Fibroblast of pulmonary artery (primary cell): ENCODE measurements around the gene HTR1E.

Source experiments
- DNase-seq: peaks from one replicate; pipeline ENCODE4 v3.0.0-alpha.2; 2010; ENCODE audit warnings: low read depth
- H3K4me3 ChIP-seq: replicated peaks from 2 replicates; pipeline ENCODE4 v1.5.1; 2011; ENCODE audit warnings: low read depth, mild to moderate bottlenecking, control low read depth, low read length, moderate library complexity
- CTCF ChIP-seq: IDR thresholded peaks from 2 replicates; pipeline ENCODE4 v1.5.1; 2011; ENCODE audit warnings: mild to moderate bottlenecking, control low read depth, low read length, inconsistent platforms; ENCODE audit errors: missing control alignments

HTR1E gene

GRCh38 chr6:87029711-87030314 is 92.5 kb downstream of the HTR1E start:
- no peak overlapping the region for H3K4me3 ChIP-seq
- DNase-seq: peak; percentile 75
- peak; percentile 66 for TF ChIP-seq CTCF

- TF ChIP-seq CTCF: no peak
- no peak overlapping the region for H3K4me3 ChIP-seq
These were observed 103.4 kb downstream of the HTR1E start for GRCh38 chr6:87040729-87041128.

GRCh38 chr6:87045521-87046075 is 108.3 kb downstream of the HTR1E start:
- no peak overlapping the region for H3K4me3 ChIP-seq
- no peak for DNase-seq
- no peak for TF ChIP-seq CTCF

More at GRCh38 chr6:87040729-87041128, 103.4 kb downstream of the HTR1E start:
- no peak for DNase-seq

GRCh38 chr6:87049779-87050178 is 112.5 kb downstream of the HTR1E start:
- H3K4me3 ChIP-seq: no peak overlapping the region
- no peak for TF ChIP-seq CTCF
- DNase-seq: no peak

GRCh38 chr6:87053312-87053711 is 116.0 kb downstream of the HTR1E start:
- H3K4me3 ChIP-seq: no peak overlapping the region
- no peak for TF ChIP-seq CTCF
- DNase-seq: no peak

- H3K4me3 ChIP-seq: no peak overlapping the region
- no peak for TF ChIP-seq CTCF
- no peak for DNase-seq
These were observed 117.0 kb downstream of the HTR1E start for GRCh38 chr6:87054143-87054833.

- no peak for TF ChIP-seq CTCF
- H3K4me3 ChIP-seq: no peak overlapping the region
- DNase-seq: no peak
These were observed 122.6 kb downstream of the HTR1E start for GRCh38 chr6:87059943-87060342.
